Neuronal stem cell (in vitro differentiated cells): Measurements from ENCODE around the gene IFNA2.

Experiments used
- DNase-seq: peaks from one replicate; pipeline ENCODE4 v3.0.0-alpha.2; 2013; ENCODE audit warnings: low spot score
- H2AFZ ChIP-seq: one replicate; pipeline ENCODE4 v1.6.1; 2013; ENCODE audit warnings: mild to moderate bottlenecking, low read length, inconsistent platforms
- H2AK5ac ChIP-seq: 2 replicates; pipeline ENCODE4 v1.6.1; 2013; ENCODE audit warnings: low read depth, mild to moderate bottlenecking, inconsistent platforms, low read length, moderate library complexity, mixed read lengths
- H2BK120ac ChIP-seq: 2 replicates; pipeline ENCODE4 v1.6.1; 2013; ENCODE audit warnings: low read depth, mild to moderate bottlenecking, inconsistent platforms, low read length, moderate library complexity, mixed read lengths
- H2BK12ac ChIP-seq: one replicate; pipeline ENCODE4 v1.6.1; 2013; ENCODE audit warnings: low read length, inconsistent platforms
- H2BK15ac ChIP-seq: 2 replicates; pipeline ENCODE4 v1.6.1; 2013; ENCODE audit warnings: mild to moderate bottlenecking, low read length, inconsistent platforms, mixed read lengths
- H2BK5ac ChIP-seq: one replicate; pipeline ENCODE4 v1.6.1; 2013; ENCODE audit warnings: inconsistent platforms, mild to moderate bottlenecking, low read length, moderate library complexity
- H3K14ac ChIP-seq: one replicate; pipeline ENCODE4 v1.6.1; 2013; ENCODE audit warnings: low read length, inconsistent platforms
- H3K18ac ChIP-seq: 2 replicates; pipeline ENCODE4 v1.6.1; 2013; ENCODE audit warnings: low read length, inconsistent platforms
- H3K23ac ChIP-seq: 2 replicates; pipeline ENCODE4 v1.6.1; 2013; ENCODE audit warnings: low read depth, mild to moderate bottlenecking, mixed read lengths, low read length, inconsistent platforms; ENCODE audit not compliant: poor library complexity
- H3K27ac ChIP-seq: replicated peaks from 3 replicates; pipeline ENCODE4 v1.5.1; 2013; ENCODE audit warnings: low read length, inconsistent platforms
- H3K27me3 ChIP-seq, 3 experiments: 2 replicates each; pipeline ENCODE4 v1.6.1; 2013; ENCODE audit warnings: low read length in 3 of 3, mild to moderate bottlenecking in 2 of 3, inconsistent platforms in 1 of 3, low read depth in 1 of 3, mixed read lengths in 1 of 3, moderate library complexity in 1 of 3; ENCODE audit not compliant: control insufficient read depth in 3 of 3, insufficient read depth in 3 of 3
- H3K36me3 ChIP-seq, 2 donors: replicated peaks in 1 of 2; 2 replicates each; pipeline ENCODE4 v1.6.1; 2013; ENCODE audit warnings: low read length in 2 of 2; ENCODE audit not compliant: control insufficient read depth in 2 of 2, insufficient read depth in 2 of 2
- H3K4ac ChIP-seq: 2 replicates; pipeline ENCODE4 v1.6.1; 2013; ENCODE audit warnings: inconsistent platforms, mild to moderate bottlenecking, low read length, moderate library complexity
- H3K4me1 ChIP-seq, 2 donors: 1 replicate in 1 of 2; 2 replicates in 1 of 2; pipeline ENCODE4 v1.6.1; 2013; ENCODE audit warnings: low read length in 2 of 2, low read depth in 1 of 2; ENCODE audit not compliant: control insufficient read depth in 2 of 2, insufficient read depth in 1 of 2
- H3K4me2 ChIP-seq: one replicate; pipeline ENCODE4 v1.6.1; 2013; ENCODE audit warnings: mild to moderate bottlenecking, low read length, inconsistent platforms; ENCODE audit not compliant: insufficient read depth, poor library complexity, severe bottlenecking
- H3K4me3 ChIP-seq, 2 donors: 2 replicates each; pipeline ENCODE4 v1.5.1; 2013; ENCODE audit warnings: low read length in 2 of 2, mild to moderate bottlenecking in 2 of 2, inconsistent platforms in 1 of 2, moderate library complexity in 1 of 2
- H3K79me1 ChIP-seq: one replicate; pipeline ENCODE4 v1.6.1; 2013; ENCODE audit warnings: low read depth, mild to moderate bottlenecking, inconsistent platforms, low read length, moderate library complexity
- H3K9ac ChIP-seq: one replicate; pipeline ENCODE4 v1.6.1; 2013; ENCODE audit warnings: mild to moderate bottlenecking, low read depth, low read length, inconsistent platforms; ENCODE audit not compliant: poor library complexity
- H3K9me3 ChIP-seq, 2 donors: replicated peaks in 1 of 2; 2 replicates each; pipeline versions ENCODE3 to v1.6.1; 2013; ENCODE audit warnings: low read length in 2 of 2, mild to moderate bottlenecking in 2 of 2, inconsistent platforms in 1 of 2, low read depth in 1 of 2, mixed read lengths in 1 of 2, moderate library complexity in 1 of 2; ENCODE audit not compliant: control insufficient read depth in 2 of 2, insufficient read depth in 1 of 2
- H4K8ac ChIP-seq: one replicate; pipeline ENCODE4 v1.6.1; 2013; ENCODE audit warnings: low read depth, mild to moderate bottlenecking, inconsistent platforms, low read length, moderate library complexity
- H4K91ac ChIP-seq: one replicate; pipeline ENCODE4 v1.6.1; 2013; ENCODE audit warnings: low read length, low read depth, mild to moderate bottlenecking, inconsistent platforms; ENCODE audit not compliant: poor library complexity
- WGBS, 2 donors: extraction: QIAGEN DNeasy Blood & Tissue Kit; methylation state at CpG; one replicate each; pipeline ENCODE4 v1.1.7; 2013; ENCODE audit warnings: missing lambda C conversion rate in 2 of 2, mixed read lengths in 1 of 2; ENCODE audit not compliant: insufficient read length in 2 of 2, insufficient replicate concordance in 1 of 2; ENCODE audit errors: extremely low coverage in 2 of 2; 5-methylcytosine and 5-hydroxymethylcytosine counted together

IFNA2 gene

DNA sequence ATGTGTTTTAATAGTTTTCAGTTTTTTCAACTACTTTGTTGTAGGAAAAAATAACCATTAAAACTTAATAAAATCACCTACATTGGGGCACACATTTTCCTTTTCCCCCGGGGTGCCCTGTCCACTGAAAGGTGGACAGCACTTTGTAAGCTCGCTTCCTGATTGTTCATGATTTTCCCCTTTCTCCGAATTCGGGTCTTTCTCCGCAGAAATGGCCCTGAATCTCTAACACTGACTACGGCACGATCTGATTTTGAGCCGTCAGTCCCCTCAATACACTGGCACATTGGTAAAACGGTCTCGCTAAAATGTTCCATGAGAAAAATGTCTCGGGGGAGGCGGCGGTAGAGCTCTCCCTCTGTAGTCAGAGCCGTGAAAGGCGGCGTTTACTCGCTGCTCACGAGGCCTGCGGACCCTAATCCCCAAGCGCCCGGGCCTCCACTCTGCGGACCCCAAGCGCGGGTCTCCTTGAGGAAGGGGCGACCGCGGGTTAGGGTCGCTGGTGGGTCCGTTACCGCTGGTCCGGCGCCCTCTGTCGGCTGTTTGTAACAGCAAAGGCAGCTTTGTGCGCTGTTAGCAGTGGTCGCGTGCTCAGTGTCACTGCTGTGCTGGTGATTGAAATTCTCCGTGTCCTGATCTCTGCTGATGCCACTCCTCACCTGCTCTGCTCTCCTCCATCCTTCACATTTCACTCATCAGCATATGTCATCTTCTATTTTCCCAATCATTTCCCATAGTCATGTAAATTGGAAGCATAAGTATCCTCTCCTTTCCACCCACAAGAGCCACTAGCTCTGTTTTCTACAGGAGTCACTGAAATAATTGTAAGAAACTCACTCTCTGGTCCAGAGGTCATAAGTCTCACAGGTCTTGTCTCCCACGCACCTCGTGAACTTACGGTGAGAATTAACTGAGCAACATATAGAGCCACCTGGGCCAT lies 10.8 kb upstream of the IFNA2 start:
- no peak overlapping the region for H3K9ac ChIP-seq
- no peak overlapping the region for H2BK5ac ChIP-seq
- no peak overlapping the region for H2BK120ac ChIP-seq
- H3K23ac ChIP-seq: no peak overlapping the region
- WGBS, 2 donors: no CpG with 5 or more reads among the region's 40 CpGs
- H3K4ac ChIP-seq: no peak overlapping the region
- H3K79me1 ChIP-seq: no peaks in the 10 kb centered on the region
- H3K14ac ChIP-seq: no peak overlapping the region
- peak overlapping the region; percentile 66 for H3K4me2 ChIP-seq
- H3K4me3 ChIP-seq: peak overlapping the region; percentile 44 to 49
- peak overlapping the region; percentile 68 for H3K18ac ChIP-seq
- DNase-seq: peak; percentile 84
- H3K36me3 ChIP-seq: no peaks in the 10 kb centered on the region
- no peak overlapping the region for H3K27ac ChIP-seq
- peaks cover 0 to 2% of the 10 kb centered on the region in 2 donors for H3K4me1 ChIP-seq
- no peak overlapping the region for H4K91ac ChIP-seq
- H2BK12ac ChIP-seq: no peak overlapping the region
- H4K8ac ChIP-seq: no peak overlapping the region
- no peaks in the 10 kb centered on the region for H3K9me3 ChIP-seq
- no peak overlapping the region for H2AK5ac ChIP-seq
- peaks cover 0 to 43% (median 6%) of the 10 kb centered on the region in 3 experiments for H3K27me3 ChIP-seq
- H2BK15ac ChIP-seq: no peak overlapping the region
- peak overlapping the region; percentile 96 for H2AFZ ChIP-seq

DNA sequence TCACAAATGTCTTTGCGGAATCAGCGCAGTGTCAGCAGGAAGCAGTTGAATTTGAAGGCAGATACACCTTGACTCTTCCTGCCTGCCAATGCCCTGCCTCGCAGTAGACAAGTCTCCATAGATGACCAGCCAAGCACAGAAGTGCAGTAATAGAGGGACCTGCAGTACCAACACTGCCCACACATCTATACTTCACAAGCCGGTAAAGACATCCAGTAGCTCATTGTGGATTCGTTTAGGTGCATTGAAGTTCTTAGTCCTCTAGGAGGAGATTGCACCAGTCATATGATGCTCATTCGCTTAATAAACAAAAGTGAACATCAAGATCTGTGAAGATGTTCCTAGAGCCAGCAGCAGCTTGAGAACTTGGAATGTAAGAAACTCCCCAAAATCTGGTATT lies 7.1 kb upstream of the IFNA2 start:
- no peak overlapping the region for H4K8ac ChIP-seq
- H3K9ac ChIP-seq: no peak overlapping the region
- no peak overlapping the region for H3K4ac ChIP-seq
- no peak overlapping the region for H2AFZ ChIP-seq
- H2AK5ac ChIP-seq: no peak overlapping the region
- no peak overlapping the region for H2BK15ac ChIP-seq
- H3K4me1 ChIP-seq: peaks cover 0 to 2% of the 10 kb centered on the region in 2 donors
- WGBS, 2 donors: no CpG with 5 or more reads among the region's 6 CpGs
- no peak overlapping the region for H2BK5ac ChIP-seq
- no peak overlapping the region for H3K14ac ChIP-seq
- no peaks in the 10 kb centered on the region for H3K36me3 ChIP-seq
- no peaks in the 10 kb centered on the region for H3K79me1 ChIP-seq
- no peaks in the 10 kb centered on the region for H3K9me3 ChIP-seq
- no peak overlapping the region for H3K4me3 ChIP-seq
- no peak overlapping the region for H4K91ac ChIP-seq
- no peak overlapping the region for H3K23ac ChIP-seq
- no peak overlapping the region for H3K4me2 ChIP-seq
- H2BK12ac ChIP-seq: no peak overlapping the region
- DNase-seq: no peak
- H2BK120ac ChIP-seq: no peak overlapping the region
- peaks cover 0 to 20% (median 2%) of the 10 kb centered on the region in 3 experiments for H3K27me3 ChIP-seq
- no peak overlapping the region for H3K27ac ChIP-seq
- H3K18ac ChIP-seq: no peak overlapping the region

DNA sequence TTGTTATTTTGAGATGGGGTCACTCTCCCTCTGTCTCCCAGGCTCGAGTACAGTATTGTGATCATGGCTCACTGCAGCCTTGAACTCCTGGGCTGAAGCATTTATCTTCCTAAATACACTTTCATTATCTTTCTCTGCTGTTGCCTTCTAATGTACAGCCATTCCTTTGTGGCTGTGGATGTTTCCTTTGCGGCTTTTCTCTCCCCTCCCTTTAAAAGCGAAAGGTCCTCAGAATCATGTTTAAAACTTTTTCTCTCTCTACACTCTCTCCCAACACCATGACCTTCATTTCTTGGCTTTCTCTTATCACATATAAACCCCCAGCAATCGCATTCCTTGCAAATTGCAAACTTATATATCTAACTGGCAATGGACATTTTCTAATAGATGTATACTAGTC lies 1.6 kb downstream of the IFNA2 start:
- H3K23ac ChIP-seq: no peak overlapping the region
- H3K4ac ChIP-seq: no peak overlapping the region
- peaks cover 0 to 5% of the 10 kb centered on the region in 2 donors for H3K4me1 ChIP-seq
- H3K9ac ChIP-seq: no peak overlapping the region
- H4K8ac ChIP-seq: no peak overlapping the region
- H3K4me2 ChIP-seq: no peak overlapping the region
- H2BK5ac ChIP-seq: no peak overlapping the region
- WGBS, 2 donors: no CpG with 5 or more reads among the region's 4 CpGs
- H3K36me3 ChIP-seq: no peaks in the 10 kb centered on the region
- DNase-seq: no peak
- no peaks in the 10 kb centered on the region for H3K79me1 ChIP-seq
- no peak overlapping the region for H2BK12ac ChIP-seq
- H3K14ac ChIP-seq: no peak overlapping the region
- no peak overlapping the region for H3K4me3 ChIP-seq
- H3K27ac ChIP-seq: no peak overlapping the region
- H3K18ac ChIP-seq: no peak overlapping the region
- no peak overlapping the region for H2AK5ac ChIP-seq
- H2BK120ac ChIP-seq: no peak overlapping the region
- peaks cover 0 to 3% (median 0%) of the 10 kb centered on the region in 3 experiments for H3K27me3 ChIP-seq
- no peaks in the 10 kb centered on the region for H3K9me3 ChIP-seq
- H2BK15ac ChIP-seq: no peak overlapping the region
- H2AFZ ChIP-seq: peak overlapping the region; percentile 36
- H4K91ac ChIP-seq: no peak overlapping the region

DNA sequence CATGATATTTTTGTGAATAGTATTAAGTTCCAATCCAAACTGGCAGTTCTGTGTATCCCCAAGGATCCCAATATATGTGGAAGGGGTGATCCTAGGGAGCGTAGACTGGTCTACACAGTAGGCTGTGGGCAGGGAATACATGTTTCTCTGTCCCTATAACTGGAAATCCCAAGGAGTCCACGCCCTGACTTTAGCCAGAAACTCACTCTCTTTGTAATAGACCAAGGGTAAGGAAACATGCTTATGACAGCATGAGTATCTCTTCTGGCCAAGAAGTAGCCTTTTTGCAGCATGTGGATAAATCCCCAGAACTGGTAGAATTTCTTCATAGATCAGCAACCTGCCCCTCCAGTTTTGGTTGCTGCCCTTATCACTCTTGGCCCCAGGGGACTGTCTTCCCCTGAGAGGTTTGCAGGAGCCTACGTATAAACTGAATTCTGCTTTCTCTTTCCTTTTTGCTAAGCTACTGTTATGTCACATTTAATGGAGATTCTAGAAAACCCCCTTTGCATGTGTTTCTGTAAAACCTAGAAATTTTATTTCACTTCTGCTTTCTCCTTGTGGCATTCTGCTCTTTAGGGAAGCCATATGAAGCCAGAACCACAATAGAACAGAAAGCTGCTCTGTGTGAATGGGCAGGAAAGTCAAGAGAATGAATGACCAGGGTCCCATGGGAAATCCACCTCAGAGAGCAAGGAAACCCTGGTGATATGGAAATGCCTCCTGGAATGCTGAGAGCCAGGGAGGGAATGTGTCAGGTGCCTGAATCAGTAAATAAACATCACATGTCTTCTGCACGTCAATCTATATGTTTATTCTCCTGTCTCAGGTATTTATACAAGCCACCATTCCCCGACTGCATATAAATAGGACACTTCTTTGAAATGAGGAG lies 3.5 kb downstream of the IFNA2 start:
- no CpG with 5 or more reads among the region's 5 CpGs for WGBS, 2 donors

More for the DNA sequence above, 3.5 kb downstream of the IFNA2 start:
- H3K4ac ChIP-seq: no peak overlapping the region
- H4K8ac ChIP-seq: no peak overlapping the region
- H3K4me2 ChIP-seq: no peak overlapping the region
- H2BK12ac ChIP-seq: no peak overlapping the region
- no peak overlapping the region for H2AK5ac ChIP-seq
- no peak overlapping the region for H3K4me3 ChIP-seq
- peaks cover 0 to 3% (median 0%) of the 10 kb centered on the region in 3 experiments for H3K27me3 ChIP-seq
- H3K14ac ChIP-seq: no peak overlapping the region
- H4K91ac ChIP-seq: no peak overlapping the region
- DNase-seq: no peak
- H3K9ac ChIP-seq: no peak overlapping the region
- no peak overlapping the region for H3K23ac ChIP-seq
- no peak overlapping the region for H2BK5ac ChIP-seq
- H2AFZ ChIP-seq: no peak overlapping the region
- H2BK15ac ChIP-seq: no peak overlapping the region
- H3K4me1 ChIP-seq: peaks cover 0 to 5% of the 10 kb centered on the region in 2 donors
- H3K9me3 ChIP-seq: no peaks in the 10 kb centered on the region
- no peaks in the 10 kb centered on the region for H3K36me3 ChIP-seq
- H3K79me1 ChIP-seq: no peaks in the 10 kb centered on the region
- H3K27ac ChIP-seq: no peak overlapping the region
- no peak overlapping the region for H3K18ac ChIP-seq
- no peak overlapping the region for H2BK120ac ChIP-seq
